GM12891 (cell line): ENCODE measurements around the gene OGG1.

ENCODE experiments used
- POLR2A ChIP-seq: IDR thresholded peaks from 2 replicates; pipeline ENCODE4 v1.6.1; 2011; ENCODE audit warnings: low read depth, low read length, control low read depth
- POLR2AphosphoS5 ChIP-seq: IDR thresholded peaks from 2 replicates; pipeline ENCODE4 v1.6.1; 2011; ENCODE audit warnings: low read depth, low read length, control low read depth
- TAF1 ChIP-seq: IDR thresholded peaks from 2 replicates; pipeline ENCODE4 v1.6.1; 2011; ENCODE audit warnings: low read depth, low read length, control low read depth

GRCh38 chr3:9793161-9793781, 43.5 kb downstream of the OGG1 start:
- peak; percentile 76 for TF ChIP-seq POLR2AphosphoS5
- TF ChIP-seq POLR2A: peak; percentile 88
- TF ChIP-seq TAF1: no peak; the same call in 1 of the 2 replicates
